DOHH2 (cell line): ENCODE results near the gene MIF.
"Not testable (repeated sequence)": the region's sequence is repeated elsewhere in the genome, so short reads cannot be mapped to it uniquely, and the experiment has no call there.

ENCODE experiments used
- H3F3A ChIP-seq: fragments of 200-600 bp; sonication (generic), shearing (Covaris generic); 2 replicates; pipeline ENCODE4 v1.6.0; 2016; ENCODE audit warnings: antibody characterized with exemption, mild to moderate bottlenecking; ENCODE audit not compliant: control insufficient read depth, insufficient read depth
- H3K27ac ChIP-seq: fragments of 200-600 bp; sonication (generic); 2 replicates; pipeline ENCODE4 v1.5.1; 2014; ENCODE audit warnings: low read depth, mild to moderate bottlenecking, low read length, moderate library complexity
- H3K27me3 ChIP-seq: fragments of 200-600 bp; sonication (generic); 2 replicates; pipeline ENCODE4 v1.6.1; 2014; ENCODE audit warnings: mild to moderate bottlenecking, low read length, mixed read lengths; ENCODE audit not compliant: control insufficient read depth
- H3K36me3 ChIP-seq: fragments of 200-600 bp; sonication (generic); 2 replicates; pipeline ENCODE4 v1.6.1; 2014; ENCODE audit warnings: mild to moderate bottlenecking, low read length, moderate library complexity, mixed read lengths; ENCODE audit not compliant: control insufficient read depth
- H3K4me1 ChIP-seq: fragments of 200-600 bp; sonication (generic); 2 replicates; pipeline ENCODE4 v1.6.1; 2014; ENCODE audit warnings: mild to moderate bottlenecking, low read length, mixed read lengths; ENCODE audit not compliant: control insufficient read depth
- H3K4me2 ChIP-seq: fragments of 200-600 bp; sonication (generic); 2 replicates; pipeline ENCODE4 v1.6.0; 2014; ENCODE audit warnings: mild to moderate bottlenecking, low read length, moderate library complexity
- H3K4me3 ChIP-seq: fragments of 200-600 bp; sonication (generic); 2 replicates; pipeline ENCODE4 v1.5.1; 2014; ENCODE audit warnings: mild to moderate bottlenecking, low read length, mixed read lengths
- H3K79me2 ChIP-seq: fragments of 200-600 bp; sonication (generic); 2 replicates; pipeline ENCODE4 v1.6.1; 2014; ENCODE audit warnings: mild to moderate bottlenecking, low read length, mixed read lengths; ENCODE audit not compliant: control insufficient read depth
- H3K9me2 ChIP-seq: fragments of 200-600 bp; sonication (generic); replicated peaks from 2 replicates; pipeline ENCODE4 v1.6.1; 2014; ENCODE audit warnings: mild to moderate bottlenecking, low read length, mixed read lengths; ENCODE audit not compliant: control insufficient read depth
- H3K9me3 ChIP-seq: fragments of 200-600 bp; sonication (generic); 2 replicates; pipeline ENCODE4 v1.6.1; 2014; ENCODE audit warnings: antibody characterized with exemption, low read length, mixed read lengths; ENCODE audit not compliant: control insufficient read depth, insufficient read depth
- H4K20me1 ChIP-seq: fragments of 200-600 bp; sonication (generic); 2 replicates; pipeline ENCODE4 v1.6.0; 2014; ENCODE audit warnings: low read depth, mild to moderate bottlenecking, antibody characterized with exemption, low read length, moderate library complexity; ENCODE audit not compliant: control insufficient read depth, insufficient read depth
- CTCF ChIP-seq: fragments of 200-600 bp; sonication (generic); IDR thresholded peaks from one replicate; pipeline ENCODE4 v1.5.1; 2014; ENCODE audit warnings: antibody characterized with exemption, mild to moderate bottlenecking, low read depth, low read length; ENCODE audit not compliant: poor library complexity, severe bottlenecking
- EZH2phosphoT487 ChIP-seq: fragments of 200-600 bp; sonication (generic); IDR thresholded peaks from 2 replicates; pipeline ENCODE4 v1.6.1; 2017; ENCODE audit warnings: borderline replicate concordance, mild to moderate bottlenecking, antibody characterized with exemption, low read length, moderate library complexity, mixed read lengths

Gene MIF

DNA sequence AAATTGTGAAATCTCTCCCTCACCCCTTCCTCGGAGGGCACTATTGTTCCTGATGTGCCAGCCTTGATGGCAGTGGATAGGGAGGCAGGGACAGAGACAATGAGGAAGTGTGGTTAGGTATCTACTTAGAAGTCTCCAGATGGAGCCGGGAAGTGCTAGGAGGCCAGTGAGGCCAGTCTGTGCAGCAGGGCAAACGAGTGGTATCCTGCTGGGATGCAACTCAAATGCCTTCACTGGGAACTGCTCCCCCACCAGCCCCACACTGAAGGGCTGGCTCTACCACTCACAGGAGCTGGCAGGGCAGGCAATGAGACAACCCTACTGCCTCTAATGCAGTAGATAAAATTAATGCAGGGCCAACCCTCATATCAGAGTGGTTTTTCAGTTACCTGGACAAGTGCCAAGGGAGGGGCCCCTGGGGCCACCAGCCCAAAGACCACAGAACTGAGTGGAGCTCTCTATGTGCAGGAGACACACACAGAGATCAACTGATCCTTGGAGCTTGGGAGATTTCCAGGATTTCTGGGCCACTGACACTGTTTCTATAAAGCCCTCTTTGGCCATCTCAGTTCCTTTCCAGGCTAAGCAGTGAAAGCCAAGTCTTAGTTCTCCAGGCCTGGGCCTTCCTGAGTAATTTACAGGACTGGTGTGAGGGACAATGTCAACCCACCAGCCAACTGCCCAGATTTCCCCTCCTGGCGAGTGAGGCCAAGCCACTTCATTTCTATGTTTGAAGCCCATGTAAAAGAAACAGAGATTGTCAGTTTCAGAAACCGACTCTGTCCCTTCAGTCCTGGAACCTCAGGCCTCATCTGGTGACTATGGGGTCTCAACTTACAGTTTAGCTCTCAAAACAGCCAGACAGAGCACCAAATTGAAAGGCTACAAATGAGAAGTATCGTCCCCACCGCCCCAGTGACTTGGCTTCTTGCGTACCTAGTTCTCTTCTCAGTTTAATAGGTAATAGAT is 4.1 kb downstream of the MIF start:
- Histone ChIP-seq H3K4me1 (peaks cover 19% of the 10 kb centered on the region), H3K27ac (no peak overlapping the region), H3K79me2 (peaks cover 28% of the 10 kb centered on the region), H3K4me3 (no peak overlapping the region), H3K27me3 (no peaks in the 10 kb centered on the region), H3K4me2 (no peak overlapping the region), H3K9me3 (no peaks in the 10 kb centered on the region), H3F3A (peaks cover 32% of the 10 kb centered on the region), H3K36me3 (peaks cover 41% of the 10 kb centered on the region), H3K9me2 (no peaks in the 10 kb centered on the region), H4K20me1 (peaks cover 16% of the 10 kb centered on the region)
- TF ChIP-seq EZH2phosphoT487 (no peak), CTCF (no peak)

- H3K79me2 ChIP-seq, result peaks cover 24% of the 10 kb centered on the region
- no peak overlapping the region for H3K27ac ChIP-seq
- H4K20me1 ChIP-seq, result peaks cover 16% of the 10 kb centered on the region
- no peak overlapping the region for H3K4me3 ChIP-seq
- peaks cover 29% of the 10 kb centered on the region for H3F3A ChIP-seq
- H3K27me3 ChIP-seq, result no peaks in the 10 kb centered on the region
- TF ChIP-seq EZH2phosphoT487 (no peak), CTCF (no peak)
- peaks cover 13% of the 10 kb centered on the region for H3K4me1 ChIP-seq
- peaks cover 41% of the 10 kb centered on the region for H3K36me3 ChIP-seq
- H3K9me2 ChIP-seq, result no peaks in the 10 kb centered on the region
- no peak overlapping the region for H3K4me2 ChIP-seq
- no peaks in the 10 kb centered on the region for H3K9me3 ChIP-seq
Measured at GRCh38 chr22:23899042-23899745, 5.0 kb downstream of the MIF start.

- H4K20me1 ChIP-seq, result peaks cover 16% of the 10 kb centered on the region
Measured at GRCh38 chr22:23900227-23900626, 6.0 kb downstream of the MIF start.

GRCh38 chr22:23901600-23901999 is 7.4 kb downstream of the MIF start:
- Histone ChIP-seq H3K4me2 (no peak overlapping the region), H3K36me3 (peaks cover 17% of the 10 kb centered on the region), H3K79me2 (peaks cover under 1% of the 10 kb centered on the region; the same call in 1 of the 2 replicates), H3K4me3 (no peak overlapping the region), H3F3A (peaks cover 24% of the 10 kb centered on the region), H4K20me1 (peaks cover 4% of the 10 kb centered on the region; the same call in 1 of the 2 replicates), H3K27me3 (peaks cover 9% of the 10 kb centered on the region; the same call in 1 of the 2 replicates), H3K9me2 (no peaks in the 10 kb centered on the region), H3K4me1 (peaks cover under 1% of the 10 kb centered on the region; the same call in 1 of the 2 replicates), H3K27ac (no peak overlapping the region), H3K9me3 (no peaks in the 10 kb centered on the region)
- TF ChIP-seq CTCF, result no peak
- no peak for TF ChIP-seq EZH2phosphoT487

More at GRCh38 chr22:23900227-23900626, 6.0 kb downstream of the MIF start:
- H3K79me2 ChIP-seq, result peaks cover 14% of the 10 kb centered on the region
- not testable (repeated sequence) for H3K9me3 ChIP-seq, H3K27me3 ChIP-seq, H3K27ac ChIP-seq, H3K4me3 ChIP-seq, H3K9me2 ChIP-seq, H3K4me2 ChIP-seq
- peaks cover 13% of the 10 kb centered on the region for H3K4me1 ChIP-seq
- peaks cover 31% of the 10 kb centered on the region for H3K36me3 ChIP-seq
- peaks cover 29% of the 10 kb centered on the region for H3F3A ChIP-seq
